Measurements from ENCODE around the gene C6orf47.

The C6orf47 gene

GRCh38 chr6:31658983-31659648 is 1.5 kb downstream of the C6orf47 start:
- DNase-seq = no peak

- DNase-seq = no peak
Observed at GRCh38 chr6:31658158-31658688, 2.4 kb downstream of the C6orf47 start.

DNA sequence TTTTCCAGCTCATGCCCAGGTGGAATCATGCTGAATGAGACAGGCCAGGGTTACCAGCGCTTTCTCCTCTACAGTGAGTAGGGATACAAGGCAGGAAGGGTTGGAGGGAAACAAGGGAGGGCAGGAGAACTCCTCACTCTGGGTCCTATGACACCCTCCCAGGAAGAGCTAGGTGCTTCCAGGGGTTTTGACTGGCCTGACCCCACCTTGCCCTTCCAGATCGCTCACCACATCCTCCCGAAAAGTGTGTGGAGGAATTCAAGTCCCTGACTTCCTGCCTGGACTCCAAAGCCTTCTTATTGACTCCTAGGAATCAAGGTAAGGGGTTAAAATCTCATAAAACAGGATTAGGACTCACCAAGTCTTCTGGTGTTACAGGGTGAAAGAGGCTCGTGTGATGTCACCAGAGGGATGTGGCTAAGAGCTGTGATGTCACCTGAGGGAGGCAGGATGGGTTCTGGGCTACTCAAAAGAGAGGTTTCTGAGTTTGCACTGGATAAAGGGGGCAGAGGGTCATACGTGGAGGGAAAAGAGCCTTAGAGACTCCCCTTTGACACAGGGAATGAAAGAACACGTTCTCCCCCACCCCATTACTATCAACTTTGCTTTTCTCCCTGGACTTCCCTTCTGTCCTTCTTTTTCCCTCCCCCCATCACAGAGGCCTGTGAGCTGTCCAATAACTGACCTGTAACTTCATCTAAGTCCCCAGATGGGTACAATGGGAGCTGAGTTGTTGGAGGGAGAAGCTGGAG is 3.0 kb downstream of the C6orf47 start:
- no peak for DNase-seq

DNA sequence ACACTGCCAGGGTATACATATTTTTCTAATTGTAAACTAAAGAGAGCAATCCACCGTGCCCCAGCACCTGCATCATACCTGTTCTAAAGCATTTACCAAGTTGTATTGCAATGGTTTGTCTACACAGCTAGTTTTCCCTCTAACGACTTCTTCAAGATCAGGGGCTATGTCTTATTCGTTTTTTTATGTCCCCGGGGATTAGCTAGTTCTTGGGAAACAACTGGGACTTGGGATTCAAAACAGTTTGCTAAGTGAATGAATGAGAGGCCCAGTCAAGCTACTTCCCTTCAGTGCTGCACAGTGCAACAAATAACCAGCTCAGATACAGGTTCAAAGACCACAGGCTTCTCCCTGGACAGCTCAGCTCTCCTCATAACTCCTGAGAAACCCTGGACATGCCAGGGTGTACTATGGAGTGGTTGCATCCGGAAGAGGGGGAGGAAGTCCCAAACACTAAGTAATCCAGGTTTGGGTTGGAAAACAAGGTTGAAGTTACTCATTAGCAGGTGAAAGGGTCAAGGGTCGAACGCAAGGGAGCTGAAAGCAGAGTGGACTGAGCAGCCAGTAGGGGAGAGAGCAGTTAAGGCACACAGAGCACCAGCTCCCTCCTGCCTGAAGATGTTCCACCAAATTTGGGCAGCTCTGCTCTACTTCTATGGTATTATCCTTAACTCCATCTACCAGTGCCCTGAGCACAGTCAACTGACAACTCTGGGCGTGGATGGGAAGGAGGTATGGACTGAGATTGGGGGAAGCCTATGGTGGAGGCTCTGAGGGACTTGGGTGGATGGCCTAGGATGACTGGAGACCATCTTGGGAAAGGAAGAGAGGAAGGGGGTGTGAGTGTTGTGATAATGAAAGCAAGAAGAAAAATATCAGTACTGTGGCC is 5.0 kb downstream of the C6orf47 start, which contains the start of gene APOM:
Gene APOM (plus strand): TSS at position 546 of the 889 bp plus-strand sequence. CDS start 73 bp downstream, at position 619.
- no peak for DNase-seq

DNA sequence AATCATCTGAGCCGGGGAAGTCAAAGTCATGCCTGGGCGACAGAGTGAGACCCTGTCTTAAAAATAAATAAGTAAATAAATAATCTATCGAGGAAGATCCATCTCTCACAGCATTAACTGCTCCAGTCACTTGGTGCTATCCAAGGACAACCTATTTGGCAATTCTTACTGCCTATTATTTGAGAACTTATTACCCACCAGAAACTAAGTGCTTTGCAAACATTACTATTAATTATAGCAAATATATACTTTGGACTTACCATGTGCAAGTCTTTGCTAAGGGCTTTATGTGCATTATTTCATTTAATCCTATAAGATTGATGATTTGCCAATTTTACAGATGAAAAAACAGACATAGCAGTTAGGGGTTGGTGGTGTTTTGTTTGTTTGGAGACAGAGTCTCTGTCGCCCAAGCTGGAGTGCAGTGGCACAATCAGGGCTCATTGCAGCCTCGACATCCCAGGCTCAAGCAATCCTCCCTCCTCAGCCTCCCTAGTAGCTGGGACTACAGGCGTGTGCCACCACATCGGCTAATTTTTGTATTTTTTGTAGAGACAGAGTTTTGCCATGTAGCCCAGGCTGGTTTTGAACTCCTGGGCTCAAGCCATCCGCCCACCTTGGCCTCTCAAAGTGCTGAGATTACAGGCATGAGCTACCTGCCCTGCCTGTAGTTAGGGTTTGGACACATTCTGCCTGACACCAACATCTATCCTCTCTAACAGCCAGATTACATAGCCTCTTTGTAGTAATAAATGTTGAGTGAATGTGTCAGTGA is 5.8 kb downstream of the C6orf47 start:
- DNase-seq = no peak

- DNase-seq = no peak
Observed at GRCh38 chr6:31652925-31653724, 7.5 kb downstream of the C6orf47 start.

- peak; percentile 85 for DNase-seq
Observed at GRCh38 chr6:31651602-31652191, 8.9 kb downstream of the C6orf47 start.

DNA sequence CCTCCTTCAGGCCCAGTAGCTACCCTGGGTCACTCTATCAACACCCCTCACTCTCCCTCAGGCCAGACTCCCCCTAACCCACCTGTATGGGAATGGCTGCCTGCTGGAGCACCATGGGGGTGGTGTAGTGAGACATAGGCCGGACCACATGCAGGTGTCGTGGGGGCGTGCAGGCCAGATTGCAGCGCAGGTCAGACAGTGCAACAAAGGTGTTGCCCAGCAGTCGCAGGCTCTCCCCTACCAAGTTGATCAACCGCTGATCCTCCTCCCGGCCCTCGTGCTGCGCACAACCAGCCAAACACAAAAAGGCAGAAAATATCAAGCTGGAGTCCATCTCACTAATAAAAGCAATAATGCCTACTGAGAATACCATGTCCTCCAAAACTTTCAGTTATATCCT is 15.3 kb downstream of the C6orf47 start:
- no peak for DNase-seq

DNA sequence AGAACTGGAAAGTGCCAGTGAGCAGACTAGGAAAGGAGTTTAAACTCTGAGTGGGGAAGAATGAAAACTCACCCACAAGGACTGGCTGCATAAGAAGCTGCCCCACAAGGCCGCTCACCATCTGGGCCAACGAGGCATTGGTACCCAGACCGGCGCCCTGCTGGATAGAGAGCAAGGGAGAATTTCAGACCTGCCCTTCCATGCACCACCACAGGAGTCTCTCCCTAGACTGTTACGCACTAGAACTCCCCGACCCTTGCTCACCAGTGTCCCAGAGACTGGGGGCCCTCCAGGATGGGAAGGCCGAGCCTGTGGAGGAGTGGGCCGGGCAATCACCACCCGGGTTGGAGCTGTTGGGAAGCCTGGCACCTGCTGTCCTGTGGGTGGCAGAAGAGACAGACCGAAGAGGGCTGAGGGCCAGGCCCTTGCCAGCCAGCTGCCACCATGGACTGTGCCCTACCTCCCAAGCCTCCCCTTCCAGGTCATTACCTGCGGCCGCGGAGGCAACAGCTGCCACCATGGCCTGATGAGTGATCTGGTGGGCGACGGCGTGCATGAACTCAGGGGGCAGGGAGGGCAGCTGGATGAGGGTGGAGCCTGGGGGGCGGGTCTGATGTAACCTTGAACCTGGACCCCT is 16.6 kb downstream of the C6orf47 start:
- DNase-seq = no peak

- DNase-seq = no peak
Observed at GRCh38 chr6:31642798-31643570, 17.6 kb downstream of the C6orf47 start.

GRCh38 chr6:31641370-31641769 is 19.2 kb downstream of the C6orf47 start:
- DNase-seq = no peak

GRCh38 chr6:31640612-31641011 is 20.0 kb downstream of the C6orf47 start:
- no peak for DNase-seq

DNA sequence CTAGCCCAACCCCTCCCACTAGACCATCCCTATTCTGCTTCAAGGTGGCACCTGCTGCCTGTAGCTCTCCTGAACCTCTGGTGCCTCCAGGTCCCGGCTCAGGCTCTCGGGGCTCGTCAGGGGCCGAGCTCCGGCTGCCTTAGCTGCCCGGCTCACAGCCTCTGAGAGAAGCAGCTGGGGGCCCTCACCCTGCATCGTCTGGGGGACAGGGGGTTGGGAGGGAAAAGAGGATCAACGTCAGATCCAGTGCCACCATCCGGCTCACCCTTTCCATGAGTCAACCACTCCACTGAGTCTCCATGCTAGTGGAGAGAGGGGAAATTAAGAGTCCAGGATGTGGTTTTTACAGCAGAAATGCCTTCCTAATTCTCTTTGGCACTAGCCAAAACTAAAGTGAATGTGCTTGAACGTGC is 21.1 kb downstream of the C6orf47 start:
- no peak for DNase-seq

DNA sequence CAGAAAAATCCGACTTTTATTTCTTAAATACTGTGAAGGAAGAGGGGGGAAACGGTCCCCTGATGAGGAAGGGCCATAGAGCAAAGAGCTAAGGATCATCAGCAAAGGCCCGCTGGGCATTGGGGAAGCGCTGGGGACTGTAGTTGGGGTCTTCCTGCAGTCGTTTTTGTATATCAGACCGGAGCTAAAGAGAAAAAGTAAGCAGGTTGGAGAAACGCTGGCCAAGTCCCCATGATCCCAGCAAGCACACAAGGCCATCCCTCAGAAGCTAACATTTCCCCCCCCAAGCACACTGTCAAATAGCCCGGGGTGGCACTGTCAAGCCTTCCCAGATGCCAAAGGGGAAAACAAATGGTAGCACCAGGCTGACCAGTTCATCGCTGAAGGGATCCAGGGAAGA is 21.5 kb downstream of the C6orf47 start:
- DNase-seq = no peak

DNA sequence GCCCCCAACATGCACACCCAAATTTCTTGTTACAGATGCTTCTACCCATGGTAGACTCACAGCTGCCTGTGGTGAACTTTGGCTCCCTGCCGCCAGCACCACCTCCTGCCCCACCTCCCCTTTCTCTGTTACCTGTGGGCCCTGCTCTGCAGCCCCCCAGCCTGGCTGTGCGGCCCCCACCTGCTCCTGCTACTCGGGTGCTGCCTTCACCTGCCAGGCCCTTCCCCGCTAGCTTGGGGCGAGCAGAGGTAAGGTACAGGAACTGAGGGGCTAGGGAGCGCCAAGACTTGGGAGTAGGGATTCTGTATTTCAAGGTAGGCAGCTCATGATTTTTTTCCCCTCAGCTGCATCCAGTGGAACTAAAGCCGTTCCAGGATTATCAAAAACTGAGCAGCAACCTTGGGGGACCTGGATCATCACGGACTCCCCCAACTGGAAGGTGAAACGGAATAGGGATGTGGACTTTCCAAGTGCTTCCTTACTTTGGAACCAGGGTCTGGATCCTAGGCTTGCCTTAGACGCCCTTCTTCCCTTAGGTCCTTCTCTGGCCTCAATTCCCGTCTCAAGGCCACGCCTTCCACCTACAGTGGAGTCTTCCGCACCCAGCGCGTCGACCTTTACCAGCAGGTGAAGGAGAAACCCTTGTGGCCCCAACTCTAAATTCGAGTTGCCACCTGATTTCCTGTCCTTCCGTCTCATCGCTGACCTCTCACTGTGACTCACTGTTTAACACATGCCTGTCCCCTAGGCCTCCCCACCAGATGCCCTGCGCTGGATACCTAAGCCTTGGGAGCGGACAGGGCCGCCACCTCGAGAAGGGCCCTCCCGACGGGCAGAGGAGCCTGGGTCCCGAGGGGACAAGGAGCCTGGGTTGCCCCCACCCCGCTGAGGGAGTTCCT is 23.6 kb downstream of the C6orf47 start:
- no peak for DNase-seq

DNA sequence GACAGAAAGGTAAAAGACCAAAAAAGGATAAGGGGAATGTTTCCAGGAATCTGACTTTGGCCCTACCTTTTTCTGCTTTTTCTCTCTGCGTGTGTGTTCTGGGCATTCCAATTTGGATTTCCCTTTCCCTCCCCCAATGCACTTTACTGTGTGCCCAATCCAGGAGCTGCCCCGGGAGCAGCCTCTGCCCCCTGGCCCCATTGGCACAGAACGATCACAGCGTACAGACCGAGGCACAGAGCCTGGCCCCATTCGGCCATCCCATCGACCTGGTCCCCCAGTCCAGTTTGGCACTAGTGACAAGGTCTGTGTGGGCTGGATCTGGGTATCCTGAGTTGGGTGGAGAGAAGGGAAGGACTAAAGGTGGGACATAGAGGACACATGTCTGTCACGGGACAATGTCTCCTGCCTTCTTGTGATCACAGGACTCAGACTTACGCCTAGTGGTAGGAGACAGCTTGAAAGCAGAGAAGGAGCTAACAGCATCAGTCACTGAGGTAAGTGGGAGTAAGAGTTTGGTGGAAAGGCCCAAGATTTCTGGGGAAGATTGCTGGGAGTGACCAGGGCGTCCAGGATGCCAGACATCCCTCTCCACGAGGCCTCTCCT is 25.5 kb downstream of the C6orf47 start:
- no peak for DNase-seq

DNA sequence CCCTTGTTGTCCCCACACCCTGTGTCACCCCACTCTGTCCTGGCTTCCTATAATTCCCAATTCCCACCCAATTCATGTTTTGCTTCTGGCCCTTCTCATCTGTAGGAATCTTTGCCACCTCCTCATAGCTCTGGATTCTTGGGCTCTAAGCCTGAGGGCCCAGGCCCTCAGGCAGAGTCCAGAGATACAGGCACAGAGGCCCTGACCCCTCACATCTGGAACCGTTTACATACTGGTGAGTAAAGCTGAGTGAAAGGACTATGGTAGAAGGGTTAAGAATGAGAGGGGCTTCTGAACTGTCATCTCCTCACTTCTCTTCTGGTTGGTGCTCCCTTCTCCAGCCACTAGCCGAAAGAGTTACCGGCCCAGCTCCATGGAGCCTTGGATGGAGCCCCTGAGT is 26.4 kb downstream of the C6orf47 start:
- no peak for DNase-seq

DNA sequence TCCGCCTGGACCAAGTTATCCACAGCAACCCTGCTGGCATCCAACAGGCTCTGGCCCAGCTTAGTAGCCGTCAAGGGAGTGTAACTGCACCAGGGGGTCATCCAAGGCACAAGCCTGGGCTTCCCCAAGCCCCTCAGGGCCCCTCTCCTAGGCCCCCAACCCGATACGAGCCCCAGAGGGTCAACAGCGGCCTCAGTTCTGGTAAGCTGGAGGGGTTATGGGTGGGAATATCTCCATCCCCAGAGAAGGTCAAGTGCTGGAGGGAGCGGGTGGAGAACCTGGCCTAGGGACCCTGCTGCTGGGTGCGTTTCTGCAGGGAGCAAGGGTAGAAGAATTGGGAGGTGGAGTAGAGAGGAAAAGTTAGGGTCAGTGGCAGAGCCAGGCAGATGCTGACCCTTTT is 27.1 kb downstream of the C6orf47 start:
- DNase-seq = no peak

All from NCI-H748 treated with DMSO at 0.1 percent for 48 hours (cell line).